Measurements from ENCODE around the gene KDM5B. TPM values are rescaled to one million over a fixed set of nuclear protein-coding genes. Genes with fewer than 3 reads are reported as not detected.

Gene KDM5B
- total and polyA plus RNA-seq, 9 of the 15 experiments (the other 6 are each of a cell fraction or from before 2014, with no cell fraction given) = 15.4 to 90.6 (median 57.1) TPM

GRCh38 chr1:202806845-202807450, 1.3 kb downstream of the KDM5B start (continued):
- TF ChIP-seq, protein P1, sequence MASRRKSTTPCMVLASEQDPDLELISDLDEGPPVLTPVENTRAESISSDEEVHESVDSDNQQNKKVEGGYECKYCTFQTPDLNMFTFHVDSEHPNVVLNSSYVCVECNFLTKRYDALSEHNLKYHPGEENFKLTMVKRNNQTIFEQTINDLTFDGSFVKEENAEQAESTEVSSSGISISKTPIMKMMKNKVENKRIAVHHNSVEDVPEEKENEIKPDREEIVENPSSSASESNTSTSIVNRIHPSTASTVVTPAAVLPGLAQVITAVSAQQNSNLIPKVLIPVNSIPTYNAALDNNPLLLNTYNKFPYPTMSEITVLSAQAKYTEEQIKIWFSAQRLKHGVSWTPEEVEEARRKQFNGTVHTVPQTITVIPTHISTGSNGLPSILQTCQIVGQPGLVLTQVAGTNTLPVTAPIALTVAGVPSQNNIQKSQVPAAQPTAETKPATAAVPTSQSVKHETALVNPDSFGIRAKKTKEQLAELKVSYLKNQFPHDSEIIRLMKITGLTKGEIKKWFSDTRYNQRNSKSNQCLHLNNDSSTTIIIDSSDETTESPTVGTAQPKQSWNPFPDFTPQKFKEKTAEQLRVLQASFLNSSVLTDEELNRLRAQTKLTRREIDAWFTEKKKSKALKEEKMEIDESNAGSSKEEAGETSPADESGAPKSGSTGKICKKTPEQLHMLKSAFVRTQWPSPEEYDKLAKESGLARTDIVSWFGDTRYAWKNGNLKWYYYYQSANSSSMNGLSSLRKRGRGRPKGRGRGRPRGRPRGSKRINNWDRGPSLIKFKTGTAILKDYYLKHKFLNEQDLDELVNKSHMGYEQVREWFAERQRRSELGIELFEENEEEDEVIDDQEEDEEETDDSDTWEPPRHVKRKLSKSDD (conservative IDR thresholded peaks at IDR 0.05; ENCODE audit: low read length) = no peak
- TF ChIP-seq MNT (conservative IDR thresholded peaks at IDR 0.05) = peak in 1 of 2 experiments; percentile 1; a peak in 2 of 4 replicates
- TF ChIP-seq RUNX1 (IDR thresholded peaks at IDR 0.05; ENCODE audit: low read depth) = no peak
- TF ChIP-seq NONO (IDR thresholded peaks at IDR 0.05; ENCODE audit: low read depth in 2 of 2, low read length in 1 of 2) = no peak
- TF ChIP-seq ELF4 (CRISPR knock-in tag; IDR thresholded peaks at IDR 0.05) = no peak
- TF ChIP-seq ZKSCAN8 (CRISPR knock-in tag; IDR thresholded peaks at IDR 0.05) = no peak
- no peak for TF ChIP-seq NR3C1 (CRISPR knock-in tag; IDR thresholded peaks at IDR 0.05)
- no peak for TF ChIP-seq TSHZ1 (CRISPR knock-in tag; IDR thresholded peaks at IDR 0.05)
- TF ChIP-seq, protein P2, sequence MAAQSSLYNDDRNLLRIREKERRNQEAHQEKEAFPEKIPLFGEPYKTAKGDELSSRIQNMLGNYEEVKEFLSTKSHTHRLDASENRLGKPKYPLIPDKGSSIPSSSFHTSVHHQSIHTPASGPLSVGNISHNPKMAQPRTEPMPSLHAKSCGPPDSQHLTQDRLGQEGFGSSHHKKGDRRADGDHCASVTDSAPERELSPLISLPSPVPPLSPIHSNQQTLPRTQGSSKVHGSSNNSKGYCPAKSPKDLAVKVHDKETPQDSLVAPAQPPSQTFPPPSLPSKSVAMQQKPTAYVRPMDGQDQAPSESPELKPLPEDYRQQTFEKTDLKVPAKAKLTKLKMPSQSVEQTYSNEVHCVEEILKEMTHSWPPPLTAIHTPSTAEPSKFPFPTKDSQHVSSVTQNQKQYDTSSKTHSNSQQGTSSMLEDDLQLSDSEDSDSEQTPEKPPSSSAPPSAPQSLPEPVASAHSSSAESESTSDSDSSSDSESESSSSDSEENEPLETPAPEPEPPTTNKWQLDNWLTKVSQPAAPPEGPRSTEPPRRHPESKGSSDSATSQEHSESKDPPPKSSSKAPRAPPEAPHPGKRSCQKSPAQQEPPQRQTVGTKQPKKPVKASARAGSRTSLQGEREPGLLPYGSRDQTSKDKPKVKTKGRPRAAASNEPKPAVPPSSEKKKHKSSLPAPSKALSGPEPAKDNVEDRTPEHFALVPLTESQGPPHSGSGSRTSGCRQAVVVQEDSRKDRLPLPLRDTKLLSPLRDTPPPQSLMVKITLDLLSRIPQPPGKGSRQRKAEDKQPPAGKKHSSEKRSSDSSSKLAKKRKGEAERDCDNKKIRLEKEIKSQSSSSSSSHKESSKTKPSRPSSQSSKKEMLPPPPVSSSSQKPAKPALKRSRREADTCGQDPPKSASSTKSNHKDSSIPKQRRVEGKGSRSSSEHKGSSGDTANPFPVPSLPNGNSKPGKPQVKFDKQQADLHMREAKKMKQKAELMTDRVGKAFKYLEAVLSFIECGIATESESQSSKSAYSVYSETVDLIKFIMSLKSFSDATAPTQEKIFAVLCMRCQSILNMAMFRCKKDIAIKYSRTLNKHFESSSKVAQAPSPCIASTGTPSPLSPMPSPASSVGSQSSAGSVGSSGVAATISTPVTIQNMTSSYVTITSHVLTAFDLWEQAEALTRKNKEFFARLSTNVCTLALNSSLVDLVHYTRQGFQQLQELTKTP (IDR thresholded peaks at IDR 0.05; ENCODE audit: low read depth in 1 of 2, partially characterized antibody in 2 of 2) = peak; percentile 54 to 58
- TF ChIP-seq, protein P3, sequence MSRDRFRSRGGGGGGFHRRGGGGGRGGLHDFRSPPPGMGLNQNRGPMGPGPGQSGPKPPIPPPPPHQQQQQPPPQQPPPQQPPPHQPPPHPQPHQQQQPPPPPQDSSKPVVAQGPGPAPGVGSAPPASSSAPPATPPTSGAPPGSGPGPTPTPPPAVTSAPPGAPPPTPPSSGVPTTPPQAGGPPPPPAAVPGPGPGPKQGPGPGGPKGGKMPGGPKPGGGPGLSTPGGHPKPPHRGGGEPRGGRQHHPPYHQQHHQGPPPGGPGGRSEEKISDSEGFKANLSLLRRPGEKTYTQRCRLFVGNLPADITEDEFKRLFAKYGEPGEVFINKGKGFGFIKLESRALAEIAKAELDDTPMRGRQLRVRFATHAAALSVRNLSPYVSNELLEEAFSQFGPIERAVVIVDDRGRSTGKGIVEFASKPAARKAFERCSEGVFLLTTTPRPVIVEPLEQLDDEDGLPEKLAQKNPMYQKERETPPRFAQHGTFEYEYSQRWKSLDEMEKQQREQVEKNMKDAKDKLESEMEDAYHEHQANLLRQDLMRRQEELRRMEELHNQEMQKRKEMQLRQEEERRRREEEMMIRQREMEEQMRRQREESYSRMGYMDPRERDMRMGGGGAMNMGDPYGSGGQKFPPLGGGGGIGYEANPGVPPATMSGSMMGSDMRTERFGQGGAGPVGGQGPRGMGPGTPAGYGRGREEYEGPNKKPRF (IDR thresholded peaks at IDR 0.05; ENCODE audit: low read depth, low read length) = no peak
- TF ChIP-seq KAT7 (CRISPR knock-in tag; IDR thresholded peaks at IDR 0.05; ENCODE audit: borderline replicate concordance) = peak; percentile 64; the same call in 1 of the 2 replicates
- TF ChIP-seq ZNF551 (CRISPR knock-in tag; IDR thresholded peaks at IDR 0.05) = no peak

Data from K562 (cell line).